AG04450 (cell line): ENCODE data around the gene LHX3. TPM values are rescaled to one million over a fixed set of nuclear protein-coding genes. Genes with fewer than 3 reads are reported as not detected.

ENCODE experiments used
- CTCF ChIA-PET: fragments of 300-600, 350-600 bp; formaldehyde crosslinking; extraction: SDS; loops from one replicate; lab custom pipeline; 2022; ENCODE audit warnings: antibody characterized with exemption, inconsistent platforms; lab: Charles Lee
- POLR2A ChIA-PET: fragments of 350-600 bp; formaldehyde crosslinking; extraction: SDS; loops from one replicate; lab custom pipeline; 2021; ENCODE audit warnings: antibody characterized with exemption, inconsistent platforms; lab: Yijun Ruan, JAX
- DNase-seq: peaks from one replicate; pipeline ENCODE4 v3.0.0-alpha.2; 2011; ENCODE audit warnings: low read depth, low spot score
- H3K27ac ChIP-seq: one replicate; pipeline ENCODE4 v1.5.1; 2012; ENCODE audit warnings: low read depth, low read length, control low read depth
- H3K27me3 ChIP-seq: one replicate; pipeline ENCODE4 v1.6.0; 2012; ENCODE audit warnings: low read length; ENCODE audit not compliant: control insufficient read depth, insufficient read depth
- H3K4me3 ChIP-seq: 2 replicates; pipeline ENCODE4 v1.5.1; 2011; ENCODE audit warnings: mild to moderate bottlenecking, low read depth, low read length, control low read depth
- H3K9me3 ChIP-seq: 2 replicates; pipeline ENCODE4 v1.5.1; 2012; ENCODE audit warnings: low read length; ENCODE audit not compliant: control insufficient read depth, insufficient read depth
- CTCF ChIP-seq: IDR thresholded peaks from 2 replicates; pipeline ENCODE4 v1.5.1; 2011; ENCODE audit warnings: low read depth, low read length, control low read depth, inconsistent platforms
- polyA plus RNA-seq: library from polyadenylated mRNA; depleted of rRNA; stranded (reverse); fragments of >200 nt; gene quantifications from 2 replicates; pipeline ENCODE4 v1.2.3, GENCODE V29; 2011

Gene LHX3
- polyA plus RNA-seq, 1 experiment: not detected

GRCh38 chr9:136251264-136252115 lies 46.6 kb upstream of the LHX3 start:
- CTCF ChIA-PET: no interaction called here
- no peak overlapping the region for H3K27ac ChIP-seq
- peaks cover 44% of the 10 kb centered on the region for H3K27me3 ChIP-seq
- H3K9me3 ChIP-seq: no peaks in the 10 kb centered on the region; the same call in 1 of the 2 replicates
- no peak overlapping the region for H3K4me3 ChIP-seq
- no peak for TF ChIP-seq CTCF
- no peak for DNase-seq
- POLR2A ChIA-PET: no interaction called here

GRCh38 chr9:136250676-136251075 lies 45.7 kb upstream of the LHX3 start:
- no peak for TF ChIP-seq CTCF
- Histone ChIP-seq H3K9me3 (no peaks in the 10 kb centered on the region; the same call in 1 of the 2 replicates), H3K27me3 (peaks cover 43% of the 10 kb centered on the region), H3K4me3 (no peak overlapping the region), H3K27ac (no peak overlapping the region)
- no peak for DNase-seq
- CTCF ChIA-PET: no interaction called here
- POLR2A ChIA-PET: no interaction called here

GRCh38 chr9:136249877-136250559 lies 45.1 kb upstream of the LHX3 start:
- POLR2A ChIA-PET: no interaction called here

GRCh38 chr9:136248951-136249876 lies 44.3 kb upstream of the LHX3 start:
- CTCF ChIA-PET: no interaction called here

More at GRCh38 chr9:136249877-136250559, 45.1 kb upstream of the LHX3 start:
- TF ChIP-seq CTCF: no peak
- Histone ChIP-seq H3K27me3 (peaks cover 43% of the 10 kb centered on the region), H3K9me3 (no peaks in the 10 kb centered on the region; the same call in 1 of the 2 replicates), H3K4me3 (no peak overlapping the region), H3K27ac (no peak overlapping the region)
- CTCF ChIA-PET: no interaction called here
- no peak for DNase-seq

More at GRCh38 chr9:136248951-136249876, 44.3 kb upstream of the LHX3 start:
- Histone ChIP-seq H3K9me3 (no peaks in the 10 kb centered on the region; the same call in 1 of the 2 replicates), H3K27me3 (peaks cover 43% of the 10 kb centered on the region), H3K27ac (no peak overlapping the region), H3K4me3 (no peak overlapping the region)
- POLR2A ChIA-PET: interaction anchor here (1.3 kb wide), 1 partner anchor 19 kb away, joined by 3 read pairs; no protein-coding TSS in a partner anchor
- no peak for TF ChIP-seq CTCF
- no peak for DNase-seq
